Right lobe of liver (tissue), 4 donors: ENCODE data around the gene CDCP2.

ENCODE experiments used
- CTCF ChIP-seq, 4 donors: fragments of 200-600 bp in 3 of 4; fragments of 450-650 bp in 1 of 4; IDR thresholded peaks; one replicate each; pipeline versions ENCODE4 v1.5.1 to v1.8.0; 2016 to 2022; ENCODE audit warnings: antibody characterized with exemption in 4 of 4, mild to moderate bottlenecking in 2 of 4
- POLR2A ChIP-seq: fragments of 450-650 bp; IDR thresholded peaks from one replicate; pipeline ENCODE4 v1.6.1; 2017; ENCODE audit warnings: antibody characterized with exemption, mild to moderate bottlenecking
- donor health status: DM: no; HTN: no; CAD: no.
- donor health status: DM: no; HTN: no; CAD: no.
- donor health status: DM: no; HTN: yes; CAD: no.

GRCh38 chr1:54165146-54165545, 12.3 kb upstream of the CDCP2 start:
- TF ChIP-seq CTCF (IDR thresholded peaks at IDR 0.05) (no peak), POLR2A (no peak)
